Muscle layer of colon (tissue), 2 donors: ENCODE data around the gene EXOC6B.

Experiments
- H3K27ac ChIP-seq: one replicate; pipeline ENCODE4 v1.7.0; 2013; ENCODE audit warnings: low read depth, mild to moderate bottlenecking, low read length, moderate library complexity
- H3K27me3 ChIP-seq, 2 donors: one replicate each; pipeline ENCODE4 v1.7.0; 2013; ENCODE audit warnings: low read length in 2 of 2, mild to moderate bottlenecking in 2 of 2; ENCODE audit not compliant: insufficient read depth in 2 of 2, control insufficient read depth in 1 of 2
- H3K36me3 ChIP-seq: one replicate; pipeline ENCODE4 v1.7.0; 2013; ENCODE audit warnings: mild to moderate bottlenecking, low read length; ENCODE audit not compliant: insufficient read depth
- H3K4me1 ChIP-seq: one replicate; pipeline ENCODE4 v1.7.0; 2013; ENCODE audit warnings: mild to moderate bottlenecking, low read length; ENCODE audit not compliant: insufficient read depth
- H3K4me3 ChIP-seq, 2 donors: one replicate each; pipeline ENCODE4 v1.7.0; 2013; ENCODE audit warnings: low read length in 2 of 2, low read depth in 1 of 2, mild to moderate bottlenecking in 1 of 2, moderate library complexity in 1 of 2
- H3K9ac ChIP-seq: one replicate; pipeline ENCODE4 v1.7.0; 2013; ENCODE audit warnings: low read length
- H3K9me3 ChIP-seq: one replicate; pipeline ENCODE4 v1.7.0; 2013; ENCODE audit warnings: mild to moderate bottlenecking, low read length
- donor health status: abdominal sarcoma.
- donor health status: Adenocarcinoma of cecum.

The EXOC6B gene

GRCh38 chr2:72689579-72690195 lies 136.1 kb downstream of the EXOC6B start:
- H3K4me3 ChIP-seq: no peak overlapping the region
- H3K9me3 ChIP-seq: no peaks in the 10 kb centered on the region
- no peaks in the 10 kb centered on the region for H3K36me3 ChIP-seq
- no peaks in the 10 kb centered on the region for H3K27me3 ChIP-seq
- no peak overlapping the region for H3K27ac ChIP-seq
- peaks cover 7% of the 10 kb centered on the region for H3K4me1 ChIP-seq
- H3K9ac ChIP-seq: no peak overlapping the region

DNA sequence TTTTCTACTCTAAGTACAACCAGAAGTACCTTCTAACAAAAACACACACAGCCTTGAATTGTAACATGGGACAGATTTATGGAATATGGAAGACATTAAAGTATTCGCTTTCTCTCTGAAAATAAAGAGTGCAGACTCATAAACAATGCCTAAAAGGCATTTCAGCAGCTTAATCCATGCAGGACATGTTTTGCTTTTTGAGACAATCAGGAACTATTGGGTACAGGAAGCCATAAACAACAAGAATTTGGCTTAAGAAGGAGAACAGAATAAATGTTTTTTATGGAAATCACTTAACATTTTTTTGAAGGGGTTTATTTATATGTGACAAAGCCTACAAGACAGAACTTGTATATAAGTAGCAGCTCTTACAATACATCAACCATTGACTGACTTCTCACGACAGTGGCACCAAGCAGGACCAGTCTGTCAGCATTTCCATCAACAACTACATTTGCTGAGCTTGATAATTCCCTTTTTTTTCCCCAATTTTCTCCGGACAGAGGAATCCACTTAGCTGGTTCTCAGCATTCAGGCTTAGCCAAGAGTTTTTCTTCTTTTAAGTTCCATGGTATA lies 140.1 kb downstream of the EXOC6B start:
- Histone ChIP-seq H3K9ac (no peak overlapping the region), H3K27me3 (no peaks in the 10 kb centered on the region), H3K9me3 (no peaks in the 10 kb centered on the region), H3K36me3 (no peaks in the 10 kb centered on the region), H3K4me1 (peaks cover 3% of the 10 kb centered on the region), H3K27ac (no peak overlapping the region), H3K4me3 (no peak overlapping the region)

GRCh38 chr2:72682061-72682460 lies 143.8 kb downstream of the EXOC6B start:
- Histone ChIP-seq H3K27ac (no peak overlapping the region), H3K9ac (no peak overlapping the region), H3K36me3 (no peaks in the 10 kb centered on the region), H3K9me3 (no peaks in the 10 kb centered on the region), H3K27me3 (no peaks in the 10 kb centered on the region), H3K4me3 (no peak overlapping the region), H3K4me1 (no peaks in the 10 kb centered on the region)

- H3K27me3 ChIP-seq: no peaks in the 10 kb centered on the region
- no peaks in the 10 kb centered on the region for H3K9me3 ChIP-seq
- no peak overlapping the region for H3K4me3 ChIP-seq
- no peaks in the 10 kb centered on the region for H3K4me1 ChIP-seq
- H3K36me3 ChIP-seq: no peaks in the 10 kb centered on the region
- no peak overlapping the region for H3K27ac ChIP-seq
- H3K9ac ChIP-seq: no peak overlapping the region
Measured at GRCh38 chr2:72681016-72681995, 144.5 kb downstream of the EXOC6B start.

GRCh38 chr2:72678024-72678423 lies 147.8 kb downstream of the EXOC6B start:
- Histone ChIP-seq H3K4me3 (no peak overlapping the region), H3K9ac (no peak overlapping the region), H3K9me3 (no peaks in the 10 kb centered on the region), H3K27ac (no peak overlapping the region), H3K27me3 (no peaks in the 10 kb centered on the region), H3K4me1 (no peaks in the 10 kb centered on the region), H3K36me3 (no peaks in the 10 kb centered on the region)

DNA sequence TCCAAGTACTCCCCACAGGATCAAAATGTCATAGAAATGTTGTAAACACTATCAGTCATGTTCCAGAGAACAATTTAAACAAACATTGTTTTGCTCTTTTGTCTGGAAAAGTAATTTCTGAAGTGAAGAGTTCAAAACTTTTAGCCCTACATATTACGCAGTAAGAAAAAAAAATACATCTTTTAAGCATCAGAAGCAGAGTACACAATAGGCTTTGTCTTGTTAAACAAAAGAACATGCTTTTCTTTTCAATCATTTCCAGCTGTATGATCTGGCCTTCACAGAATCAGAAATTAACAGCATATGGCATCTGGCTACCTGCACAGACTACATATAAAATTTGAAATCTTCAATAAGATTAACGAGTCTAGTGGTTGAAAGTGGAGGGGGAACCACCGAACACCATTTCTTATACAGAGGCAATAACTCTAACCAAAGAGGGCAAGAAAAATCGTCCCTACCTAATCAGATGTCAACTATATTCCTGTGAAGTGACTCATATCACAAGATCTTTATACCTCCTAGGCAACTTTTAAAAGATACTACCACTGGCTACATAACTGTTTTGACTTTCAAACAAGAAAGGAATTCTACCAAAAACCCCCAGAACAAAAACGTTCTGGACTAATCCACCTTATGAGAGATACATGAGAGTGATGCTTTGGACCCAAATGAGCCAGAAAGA lies 149.3 kb downstream of the EXOC6B start:
- Histone ChIP-seq H3K36me3 (no peaks in the 10 kb centered on the region), H3K4me3 (no peak overlapping the region), H3K27ac (no peak overlapping the region), H3K4me1 (no peaks in the 10 kb centered on the region), H3K9me3 (no peaks in the 10 kb centered on the region), H3K9ac (no peak overlapping the region), H3K27me3 (no peaks in the 10 kb centered on the region)

- no peak overlapping the region for H3K9ac ChIP-seq
- H3K9me3 ChIP-seq: no peaks in the 10 kb centered on the region
- no peaks in the 10 kb centered on the region for H3K4me1 ChIP-seq
- no peaks in the 10 kb centered on the region for H3K36me3 ChIP-seq
- H3K27ac ChIP-seq: no peak overlapping the region
- no peak overlapping the region for H3K4me3 ChIP-seq
- no peaks in the 10 kb centered on the region for H3K27me3 ChIP-seq
Measured at GRCh38 chr2:72674982-72675915, 150.6 kb downstream of the EXOC6B start.

DNA sequence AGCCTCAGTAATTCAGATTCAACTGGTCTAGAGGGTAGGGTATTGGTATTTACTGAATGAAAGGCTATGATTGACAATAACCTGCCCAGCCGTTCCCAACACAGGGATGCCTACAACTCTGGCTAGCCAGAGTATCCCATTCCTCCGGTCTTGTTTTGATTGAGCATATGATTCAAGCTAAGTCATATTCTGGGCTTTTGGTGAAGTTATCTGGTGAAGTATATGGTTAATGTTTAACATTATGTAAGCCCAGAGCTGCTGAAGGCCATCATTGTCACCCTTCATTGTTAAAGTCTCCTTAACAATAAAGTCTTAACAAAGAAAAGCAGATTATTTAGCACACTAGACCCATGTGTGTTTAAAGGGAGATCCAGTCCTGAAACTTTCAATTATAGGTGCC lies 152.6 kb downstream of the EXOC6B start:
- H3K27me3 ChIP-seq: no peaks in the 10 kb centered on the region
- H3K9me3 ChIP-seq: no peaks in the 10 kb centered on the region
- no peak overlapping the region for H3K4me3 ChIP-seq
- no peak overlapping the region for H3K27ac ChIP-seq
- H3K36me3 ChIP-seq: no peaks in the 10 kb centered on the region
- no peak overlapping the region for H3K9ac ChIP-seq
- H3K4me1 ChIP-seq: no peaks in the 10 kb centered on the region

DNA sequence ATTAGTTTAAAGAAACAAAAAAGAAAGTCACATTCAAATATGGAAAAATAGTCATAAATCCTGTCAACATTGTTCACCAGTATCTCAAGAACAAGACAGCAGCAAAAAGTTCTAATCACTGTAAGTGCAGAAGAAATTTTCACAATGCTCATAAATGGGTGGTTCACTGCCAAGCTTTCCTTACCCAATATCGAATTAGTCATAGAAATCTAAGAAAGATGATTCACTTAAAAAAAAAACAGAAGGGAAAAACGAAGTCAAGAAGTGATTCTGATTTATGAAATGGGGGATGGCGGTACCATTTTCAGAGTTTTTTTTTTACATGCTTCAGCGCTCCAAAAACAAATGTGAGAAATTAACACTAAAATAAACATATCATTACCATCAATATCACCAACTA lies 156.7 kb downstream of the EXOC6B start:
- Histone ChIP-seq H3K9me3 (peaks cover 5% of the 10 kb centered on the region), H3K27ac (no peak overlapping the region), H3K4me3 (no peak overlapping the region), H3K9ac (no peak overlapping the region), H3K4me1 (no peaks in the 10 kb centered on the region), H3K36me3 (no peaks in the 10 kb centered on the region), H3K27me3 (no peaks in the 10 kb centered on the region)

- Histone ChIP-seq H3K4me3 (no peak overlapping the region), H3K36me3 (no peaks in the 10 kb centered on the region), H3K27ac (no peak overlapping the region), H3K9me3 (peaks cover 5% of the 10 kb centered on the region), H3K27me3 (no peaks in the 10 kb centered on the region), H3K4me1 (no peaks in the 10 kb centered on the region), H3K9ac (no peak overlapping the region)
Measured at GRCh38 chr2:72668647-72669046, 157.2 kb downstream of the EXOC6B start.
